GM18517 (cell line): ENCODE measurements around the gene FANCD2.
"Not testable (repeated sequence)": the region's sequence is repeated elsewhere in the genome, so short reads cannot be mapped to it uniquely, and the experiment has no call there.

Experiments
- ATAC-seq: cut with Tn5 transposase; IDR thresholded peaks from one replicate; pipeline ENCODE4 v1.9.1; 2021; ENCODE audit warnings: mild to moderate bottlenecking, moderate library complexity; ENCODE audit not compliant: unreplicated experiment

The FANCD2 gene

GRCh38 chr3:10099041-10099440, 72.8 kb downstream of the FANCD2 start:
- no peak for ATAC-seq

GRCh38 chr3:10106919-10107318, 80.7 kb downstream of the FANCD2 start:
- ATAC-seq: no peak

DNA sequence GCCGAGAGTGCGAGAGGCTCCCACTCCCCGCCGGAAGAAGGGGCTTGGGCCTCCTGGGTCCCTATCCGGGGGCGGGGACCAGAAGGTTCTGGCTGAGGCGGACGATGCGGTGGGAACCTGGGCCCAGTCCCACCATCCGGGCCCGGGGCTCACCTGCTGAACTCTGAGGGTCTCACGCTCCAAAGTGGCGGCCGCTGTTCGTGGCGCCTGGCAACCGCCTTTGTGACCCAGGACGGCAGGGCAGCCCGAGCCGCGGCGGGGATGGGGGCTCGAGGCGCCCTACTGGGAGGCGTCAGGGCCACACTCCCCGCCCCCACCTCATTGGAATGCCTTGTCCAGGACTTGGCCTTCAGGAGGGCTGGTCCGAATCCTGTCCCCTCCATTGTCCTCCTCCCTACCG, 81.9 kb downstream of the FANCD2 start, which contains the start of gene FANCD2OS:
FANCD2OS (minus strand) TSS at position 165 of the 400 bp plus-strand sequence. CDS start 3,481 bp downstream, outside the sequence.
- ATAC-seq: no peak

- peak; percentile 75 for ATAC-seq
Observed at GRCh38 chr3:10115326-10116137, 89.3 kb downstream of the FANCD2 start, which contains the start of gene BRK1. Gene BRK1 (plus strand): TSS chr3:10115675. CDS start chr3:10115702, 27 bp downstream.

DNA sequence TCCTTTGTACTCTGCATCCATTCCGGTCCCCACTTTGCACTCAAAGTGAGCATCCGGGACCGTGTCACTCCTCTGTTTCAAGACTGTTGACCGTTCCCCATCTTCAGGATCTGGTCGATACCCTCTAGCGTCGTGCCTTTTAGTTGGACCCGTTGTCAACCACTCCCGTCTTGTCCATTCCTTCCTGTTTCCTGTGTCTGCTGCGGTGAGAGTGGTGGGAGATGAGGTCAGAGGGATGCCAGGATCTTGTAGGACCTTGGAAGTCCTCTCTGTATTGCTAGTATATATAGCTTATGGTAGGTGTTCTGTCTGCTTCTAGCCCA, 89.9 kb downstream of the FANCD2 start:
- no peak for ATAC-seq

- no peak for ATAC-seq
Observed at GRCh38 chr3:10116928-10117327, 90.7 kb downstream of the FANCD2 start.

GRCh38 chr3:10119376-10119775, 93.1 kb downstream of the FANCD2 start:
- no peak for ATAC-seq

GRCh38 chr3:10121064-10121463, 94.8 kb downstream of the FANCD2 start:
- no peak for ATAC-seq

DNA sequence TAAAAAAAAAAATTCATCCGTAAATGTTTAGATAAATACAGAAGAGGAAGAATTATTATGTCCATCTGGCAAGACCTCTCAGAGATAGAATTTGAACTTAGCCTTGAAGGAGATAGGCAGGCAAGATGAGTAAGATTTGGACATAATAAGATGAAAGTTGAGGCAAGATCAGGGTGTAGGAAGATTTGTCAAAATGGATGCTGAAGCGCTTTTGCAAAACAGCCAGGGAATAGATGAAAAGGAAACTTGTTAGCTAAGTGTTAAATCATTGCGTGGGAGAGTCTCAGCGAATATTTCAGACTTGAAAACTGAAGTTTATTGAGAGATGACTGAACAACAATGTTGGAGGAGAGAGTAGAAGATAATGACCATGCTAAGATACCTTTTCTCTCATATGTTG, 96.5 kb downstream of the FANCD2 start:
- ATAC-seq: no peak

GRCh38 chr3:10135872-10136271, 109.6 kb downstream of the FANCD2 start:
- ATAC-seq: not testable (repeated sequence)

DNA sequence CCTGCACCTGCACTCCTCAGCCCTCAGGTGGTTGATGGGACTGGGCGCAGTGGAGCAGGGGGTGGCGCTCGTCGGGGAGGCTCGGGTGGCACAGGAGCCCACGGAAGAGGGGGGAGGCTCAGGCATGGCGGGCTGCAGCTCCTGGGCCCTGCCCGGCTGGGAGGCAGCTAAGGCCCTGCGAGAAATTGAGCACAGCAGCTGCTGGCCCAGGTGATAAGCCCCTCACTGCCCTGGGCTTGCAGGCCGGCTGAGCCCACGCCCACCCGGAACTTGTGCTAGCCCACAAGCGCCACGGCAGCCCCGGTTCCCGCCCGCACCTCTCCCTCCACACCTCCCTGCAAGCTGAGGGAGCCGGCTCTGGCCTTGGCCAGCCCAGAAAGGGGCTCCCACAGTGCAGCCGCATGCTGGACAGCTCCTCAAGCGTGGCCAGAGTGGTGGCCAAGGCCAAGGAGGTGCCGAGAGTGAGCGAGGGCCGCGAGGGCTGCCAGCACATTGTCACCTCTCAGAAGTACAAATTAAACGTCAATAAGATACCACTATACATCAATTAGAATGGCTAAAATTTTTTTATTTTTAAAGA, 110.3 kb downstream of the FANCD2 start:
- no peak for ATAC-seq

DNA sequence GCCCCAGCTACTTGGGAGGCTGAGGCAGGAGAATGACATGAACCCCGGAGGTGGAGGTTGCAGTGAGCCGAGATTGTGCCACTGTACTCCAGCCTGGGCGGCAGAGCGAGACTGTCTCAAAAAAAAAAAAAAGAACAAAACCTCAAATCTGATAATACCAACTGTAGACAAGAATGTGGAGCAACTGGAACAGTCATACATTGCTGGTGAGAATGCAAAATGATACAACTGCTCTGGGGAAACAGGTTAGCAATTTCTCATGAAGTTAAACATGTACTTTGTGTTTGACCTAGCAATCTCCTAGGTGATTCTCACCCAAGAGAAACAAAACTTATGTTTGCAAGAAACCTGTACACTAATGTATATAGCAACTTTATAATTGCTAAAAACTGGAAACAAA, 110.9 kb downstream of the FANCD2 start:
- no peak for ATAC-seq

DNA sequence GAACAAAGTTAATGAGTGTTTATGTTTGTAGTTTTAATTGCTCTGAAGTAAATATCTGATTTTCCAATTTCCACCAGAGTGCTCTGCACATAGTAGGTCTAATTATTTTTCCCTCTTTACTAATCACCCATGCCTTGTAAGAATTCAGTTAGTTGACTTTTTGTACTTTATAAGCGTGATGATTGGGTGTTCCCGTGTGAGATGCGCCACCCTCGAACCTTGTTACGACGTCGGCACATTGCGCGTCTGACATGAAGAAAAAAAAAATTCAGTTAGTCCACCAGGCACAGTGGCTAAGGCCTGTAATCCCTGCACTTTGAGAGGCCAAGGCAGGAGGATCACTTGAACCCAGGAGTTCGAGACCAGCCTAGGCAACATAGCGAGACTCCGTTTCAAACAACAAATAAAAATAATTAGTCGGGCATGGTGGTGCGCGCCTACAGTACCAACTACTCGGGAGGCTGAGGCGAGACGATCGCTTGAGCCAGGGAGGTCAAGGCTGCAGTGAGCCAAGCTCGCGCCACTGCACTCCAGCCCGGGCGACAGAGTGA, 114.8 kb downstream of the FANCD2 start:
- ATAC-seq: no peak

GRCh38 chr3:10142707-10143560, 116.7 kb downstream of the FANCD2 start:
- no peak for ATAC-seq

- ATAC-seq: no peak
Observed at GRCh38 chr3:10145685-10146084, 119.4 kb downstream of the FANCD2 start.

DNA sequence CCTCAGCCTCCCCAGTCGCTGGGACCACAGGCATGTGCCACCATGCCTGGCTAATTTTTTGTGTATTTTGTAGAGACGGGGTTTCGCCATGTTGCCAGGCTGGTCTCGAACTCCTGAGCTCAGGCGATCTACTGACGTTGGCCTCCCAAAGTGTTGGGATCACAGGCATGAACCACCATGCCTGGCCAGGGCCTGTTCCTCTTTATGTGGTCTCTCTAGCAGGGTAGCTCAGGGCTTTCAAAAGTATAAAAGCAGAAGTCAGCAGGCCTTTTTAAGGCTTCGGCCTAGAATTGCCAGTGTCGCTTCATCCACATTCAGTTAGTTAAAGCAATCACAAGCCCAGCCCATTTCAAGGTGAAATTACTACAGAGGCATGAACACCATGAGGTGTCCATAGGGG, 123.0 kb downstream of the FANCD2 start:
- ATAC-seq: no peak

DNA sequence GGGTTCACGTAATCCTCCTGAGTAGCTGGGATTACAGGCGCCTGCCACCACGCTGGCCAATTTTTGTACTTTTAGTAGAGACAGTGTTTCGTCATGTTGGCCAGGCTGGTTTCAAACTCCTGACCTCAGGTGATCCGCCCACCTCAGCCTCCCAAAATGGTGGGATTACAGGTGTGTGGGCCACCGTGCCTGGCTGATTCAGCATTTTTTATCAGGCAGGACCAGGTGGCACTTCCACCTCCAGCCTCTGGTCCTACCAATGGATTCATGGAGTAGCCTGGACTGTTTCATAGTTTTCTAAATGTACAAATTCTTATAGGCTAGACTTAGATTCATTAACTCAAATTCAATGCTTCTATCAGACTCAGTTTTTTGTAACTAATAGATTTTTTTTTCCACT, 124.8 kb downstream of the FANCD2 start:
- no peak for ATAC-seq
